ENCODE data around the gene SLC7A1. TPM values are rescaled to one million over a fixed set of nuclear protein-coding genes. Genes with fewer than 3 reads are reported as not detected.

The SLC7A1 gene
- total and polyA plus RNA-seq, 3 experiments from 2014 or later: 7.2 to 161 (median 152) TPM

GRCh38 chr13:29509999-29510589 is 85.4 kb downstream of the SLC7A1 start:
- DNase-seq: no peak
- no peaks in the 10 kb centered on the region for H3K4me1 ChIP-seq (ENCODE audit: insufficient read depth, low read length)
- H3K4me3 Mint-ChIP-seq: no peak overlapping the region
- peaks cover 0 to 5% of the 10 kb centered on the region in 2 donors for H3K27me3 Mint-ChIP-seq
- no peaks in the 10 kb centered on the region for H3K27me3 ChIP-seq (ENCODE audit: insufficient read depth, low read length, poor library complexity, severe bottlenecking)
- CTCF ChIA-PET: interaction anchor here (3.0 to 4.7 kb wide), 3 partner anchors 8 to 204 kb away, joined by 16 to 27 read pairs (median 21); no protein-coding TSS in a partner anchor
- no peaks in the 10 kb centered on the region for H3K9me3 ChIP-seq (ENCODE audit: low read length)
- H3K9me3 Mint-ChIP-seq: no peaks in the 10 kb centered on the region
- peak overlapping the region in 1 of 8 donors; percentile 12 for H3K27ac Mint-ChIP-seq
- no peaks in the 10 kb centered on the region for H3K36me3 ChIP-seq (ENCODE audit: insufficient read depth, low read length)
- no peak overlapping the region for H3K4me3 ChIP-seq (ENCODE audit: low read length)
- no peak overlapping the region for H3K27ac ChIP-seq (ENCODE audit: low read depth, low read length)
- H3K36me3 Mint-ChIP-seq: peaks cover 0 to 37% (median 10%) of the 10 kb centered on the region in 3 donors
- POLR2A ChIA-PET: no interaction called here
- H3K4me1 Mint-ChIP-seq: no peaks in the 10 kb centered on the region

DNA sequence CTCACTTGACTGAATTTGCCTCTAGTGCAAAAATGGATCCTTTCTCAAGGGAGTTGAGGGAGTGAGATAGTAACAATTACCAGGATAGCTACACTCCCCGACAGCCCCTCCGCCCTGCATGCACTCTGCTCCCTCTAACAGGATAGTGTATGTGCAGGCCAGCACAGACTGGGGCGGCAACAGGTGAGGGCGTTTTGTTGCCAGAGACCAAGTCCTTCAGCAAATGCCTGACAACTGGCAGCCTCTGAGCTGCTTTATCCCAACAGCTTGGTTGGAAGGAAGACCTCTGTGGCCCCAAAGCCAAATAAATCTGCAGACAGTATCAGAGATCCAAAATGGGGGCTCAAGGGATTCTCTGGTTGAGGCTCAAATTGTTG is 86.6 kb downstream of the SLC7A1 start:
- Histone ChIP-seq H3K4me3 (ENCODE audit: low read length) (no peak overlapping the region), H3K27ac (ENCODE audit: low read depth, low read length) (no peak overlapping the region), H3K9me3 (ENCODE audit: low read length) (no peaks in the 10 kb centered on the region), H3K36me3 (ENCODE audit: insufficient read depth, low read length) (no peaks in the 10 kb centered on the region), H3K27me3 (ENCODE audit: insufficient read depth, low read length, poor library complexity, severe bottlenecking) (no peaks in the 10 kb centered on the region), H3K4me1 (ENCODE audit: insufficient read depth, low read length) (no peaks in the 10 kb centered on the region)
- Mint-ChIP-seq H3K27ac (peak overlapping the region in 3 of 8 donors; percentile 2 to 42 (median 27)), H3K27me3 (peaks cover 6 to 15% of the 10 kb centered on the region in 2 donors), H3K4me1 (no peaks in the 10 kb centered on the region), H3K36me3 (peaks cover 0 to 29% (median 8%) of the 10 kb centered on the region in 3 donors), H3K4me3 (no peak overlapping the region), H3K9me3 (no peaks in the 10 kb centered on the region)
- CTCF ChIA-PET: interaction anchor here (0.7 to 4.7 kb wide), 24 partner anchors 9 to 1349 kb away, joined by 3 to 30 read pairs (median 6); no protein-coding TSS in a partner anchor
- DNase-seq: no peak
- POLR2A ChIA-PET: no interaction called here

DNA sequence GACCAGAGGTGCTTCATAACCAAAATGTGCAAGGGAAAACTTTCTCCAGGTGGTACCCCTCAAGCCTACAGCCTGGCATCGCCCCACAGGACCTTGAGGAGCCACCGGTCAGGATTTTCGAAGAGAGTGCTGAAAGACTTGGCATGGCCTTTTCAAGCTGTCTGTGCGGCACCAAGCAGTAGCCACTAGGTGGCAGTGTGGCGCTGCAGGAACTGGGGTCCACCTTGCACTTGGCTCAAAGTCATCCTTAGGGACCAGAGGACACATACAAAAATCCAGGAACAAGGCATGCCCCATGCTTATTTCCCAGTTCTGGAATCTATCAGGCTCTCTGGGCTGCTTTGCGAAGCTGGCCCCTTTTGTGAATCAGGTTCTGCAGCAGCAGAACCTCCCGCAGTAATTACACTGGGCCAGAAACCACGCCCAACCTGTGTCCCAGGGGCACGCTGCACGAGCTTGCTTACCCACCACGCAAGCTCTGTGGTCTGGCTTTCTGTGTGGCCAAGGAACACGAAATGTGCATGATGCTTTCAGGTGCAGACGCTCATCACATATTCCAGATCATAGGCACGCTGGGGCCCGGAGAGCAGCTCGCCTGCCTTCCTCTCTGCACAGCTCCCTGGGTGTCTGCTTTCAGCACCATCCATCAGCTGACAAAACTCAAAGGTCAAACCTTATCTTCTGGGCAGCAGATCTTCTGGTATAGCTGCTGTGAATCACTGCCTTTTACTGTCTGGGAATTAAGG is 87.2 kb downstream of the SLC7A1 start:
- DNase-seq: peak; percentile 51 to 81 (median 61)
- Mint-ChIP-seq H3K9me3 (no peaks in the 10 kb centered on the region), H3K4me3 (no peak overlapping the region), H3K27me3 (peaks cover 6 to 21% of the 10 kb centered on the region in 2 donors), H3K36me3 (peaks cover 0 to 23% (median 5%) of the 10 kb centered on the region in 3 donors), H3K4me1 (no peaks in the 10 kb centered on the region), H3K27ac (peak overlapping the region in 1 of 8 donors; percentile 19)
- no peak overlapping the region for H3K27ac ChIP-seq (ENCODE audit: low read depth, low read length)
- H3K4me1 ChIP-seq (ENCODE audit: insufficient read depth, low read length): no peaks in the 10 kb centered on the region
- ChIA-PET CTCF (interaction anchor here (0.6 to 4.7 kb wide), 32 partner anchors 10 to 1350 kb away, joined by 3 to 30 read pairs (median 5); partner anchors contain the start of gene UBL3), POLR2A (no interaction called here)
- H3K4me3 ChIP-seq (ENCODE audit: low read length): no peak overlapping the region
- H3K27me3 ChIP-seq (ENCODE audit: insufficient read depth, low read length, poor library complexity, severe bottlenecking): no peaks in the 10 kb centered on the region
- H3K36me3 ChIP-seq (ENCODE audit: insufficient read depth, low read length): no peaks in the 10 kb centered on the region
- no peaks in the 10 kb centered on the region for H3K9me3 ChIP-seq (ENCODE audit: low read length)

- POLR2A ChIA-PET: no interaction called here
- peaks cover 6 to 29% of the 10 kb centered on the region in 2 donors for H3K27me3 Mint-ChIP-seq
- Histone ChIP-seq H3K36me3 (ENCODE audit: insufficient read depth, low read length) (no peaks in the 10 kb centered on the region), H3K27me3 (ENCODE audit: insufficient read depth, low read length, poor library complexity, severe bottlenecking) (no peaks in the 10 kb centered on the region), H3K9me3 (ENCODE audit: low read length) (no peaks in the 10 kb centered on the region), H3K4me3 (ENCODE audit: low read length) (no peak overlapping the region), H3K4me1 (ENCODE audit: insufficient read depth, low read length) (no peaks in the 10 kb centered on the region), H3K27ac (ENCODE audit: low read depth, low read length) (no peak overlapping the region)
- DNase-seq: no peak
- CTCF ChIA-PET: interaction anchor here (1.1 to 4.7 kb wide), 17 partner anchors 9 to 625 kb away, joined by 3 to 30 read pairs (median 8); partner anchors contain the start of gene UBL3
- H3K4me3 Mint-ChIP-seq: no peak overlapping the region
- H3K9me3 Mint-ChIP-seq: no peaks in the 10 kb centered on the region
- peaks cover 0 to 14% (median 3%) of the 10 kb centered on the region in 3 donors for H3K36me3 Mint-ChIP-seq
- H3K27ac Mint-ChIP-seq: no peak overlapping the region
- H3K4me1 Mint-ChIP-seq: no peaks in the 10 kb centered on the region
These were observed 88.1 kb downstream of the SLC7A1 start for GRCh38 chr13:29507356-29507755.

GRCh38 chr13:29505950-29506349 is 89.5 kb downstream of the SLC7A1 start:
- H3K27ac Mint-ChIP-seq: no peak overlapping the region
- H3K36me3 ChIP-seq (ENCODE audit: insufficient read depth, low read length): no peaks in the 10 kb centered on the region
- H3K4me3 Mint-ChIP-seq: no peak overlapping the region
- H3K36me3 Mint-ChIP-seq: peaks cover 0 to 3% (median 2%) of the 10 kb centered on the region in 3 donors
- no peak for DNase-seq
- H3K27me3 ChIP-seq (ENCODE audit: insufficient read depth, low read length, poor library complexity, severe bottlenecking): no peaks in the 10 kb centered on the region
- H3K9me3 Mint-ChIP-seq: no peaks in the 10 kb centered on the region
- peaks cover 8 to 35% of the 10 kb centered on the region in 2 donors for H3K27me3 Mint-ChIP-seq
- no peak overlapping the region for H3K4me3 ChIP-seq (ENCODE audit: low read length)
- no peaks in the 10 kb centered on the region for H3K4me1 ChIP-seq (ENCODE audit: insufficient read depth, low read length)
- H3K27ac ChIP-seq (ENCODE audit: low read depth, low read length): no peak overlapping the region
- no peaks in the 10 kb centered on the region for H3K9me3 ChIP-seq (ENCODE audit: low read length)
- ChIA-PET CTCF (interaction anchor here (4.4 to 4.7 kb wide), 2 partner anchors 12 to 201 kb away, joined by 21 to 27 read pairs; no protein-coding TSS in a partner anchor), POLR2A (no interaction called here)
- no peaks in the 10 kb centered on the region for H3K4me1 Mint-ChIP-seq

- Histone ChIP-seq H3K36me3 (ENCODE audit: insufficient read depth, low read length) (no peaks in the 10 kb centered on the region), H3K27ac (ENCODE audit: low read depth, low read length) (no peak overlapping the region), H3K27me3 (ENCODE audit: insufficient read depth, low read length, poor library complexity, severe bottlenecking) (no peaks in the 10 kb centered on the region), H3K4me1 (ENCODE audit: insufficient read depth, low read length) (no peaks in the 10 kb centered on the region), H3K9me3 (ENCODE audit: low read length) (no peaks in the 10 kb centered on the region), H3K4me3 (ENCODE audit: low read length) (no peak overlapping the region)
- CTCF ChIA-PET: interaction anchor here (3.0 kb wide), 1 partner anchor 610 kb away, joined by 15 read pairs; no protein-coding TSS in a partner anchor
- Mint-ChIP-seq H3K4me1 (no peaks in the 10 kb centered on the region), H3K9me3 (no peaks in the 10 kb centered on the region), H3K27me3 (peaks cover 8 to 37% of the 10 kb centered on the region in 2 donors), H3K4me3 (no peak overlapping the region), H3K36me3 (peaks cover 0 to 3% (median 2%) of the 10 kb centered on the region in 3 donors), H3K27ac (no peak overlapping the region)
- POLR2A ChIA-PET: no interaction called here
- no peak for DNase-seq
These were observed 90.0 kb downstream of the SLC7A1 start for GRCh38 chr13:29505511-29505910.

GRCh38 chr13:29504691-29505090 is 90.8 kb downstream of the SLC7A1 start:
- POLR2A ChIA-PET: no interaction called here

More at GRCh38 chr13:29504691-29505090, 90.8 kb downstream of the SLC7A1 start:
- Histone ChIP-seq H3K4me1 (ENCODE audit: insufficient read depth, low read length) (no peaks in the 10 kb centered on the region), H3K9me3 (ENCODE audit: low read length) (no peaks in the 10 kb centered on the region), H3K4me3 (ENCODE audit: low read length) (no peak overlapping the region), H3K27me3 (ENCODE audit: insufficient read depth, low read length, poor library complexity, severe bottlenecking) (no peaks in the 10 kb centered on the region), H3K36me3 (ENCODE audit: insufficient read depth, low read length) (no peaks in the 10 kb centered on the region), H3K27ac (ENCODE audit: low read depth, low read length) (no peak overlapping the region)
- H3K27me3 Mint-ChIP-seq: peaks cover 10 to 37% of the 10 kb centered on the region in 2 donors
- H3K36me3 Mint-ChIP-seq: no peaks in the 10 kb centered on the region
- H3K9me3 Mint-ChIP-seq: no peaks in the 10 kb centered on the region
- no peak overlapping the region for H3K27ac Mint-ChIP-seq
- no peaks in the 10 kb centered on the region for H3K4me1 Mint-ChIP-seq
- DNase-seq: no peak
- no peak overlapping the region for H3K4me3 Mint-ChIP-seq
- CTCF ChIA-PET: interaction anchor here (3.0 kb wide), 1 partner anchor 610 kb away, joined by 15 read pairs; no protein-coding TSS in a partner anchor

Data from CD8-positive, alpha-beta memory T cell (primary cell).